Iris pigment epithelial cell (primary cell): ENCODE results near the gene LYPLA2.
A peak's percentile ranks its signal among the peaks of the same experiment; 100 is the strongest.

Experiments
- DNase-seq: peaks from one replicate; pipeline ENCODE4 v3.0.0-alpha.2; 2011; ENCODE audit warnings: low read depth

LYPLA2 gene

GRCh38 chr1:23790696-23791515 is at the start of gene LYPLA2:
Gene LYPLA2 (plus strand): TSS chr1:23791145. CDS start chr1:23792683, 1,538 bp downstream.
- peak; percentile 92 for DNase-seq

- DNase-seq = no peak
These were observed 49.3 kb upstream of the LYPLA2 start for GRCh38 chr1:23741609-23742008.

- no peak for DNase-seq
These were observed 48.2 kb upstream of the LYPLA2 start for GRCh38 chr1:23742670-23743286.

- DNase-seq = peak; percentile 59
These were observed 47.4 kb upstream of the LYPLA2 start, which contains the start of gene ELOA for GRCh38 chr1:23743287-23744152. Gene ELOA (plus strand): TSS chr1:23743471. CDS start chr1:23743504, 33 bp downstream.

GRCh38 chr1:23745515-23745914 is 45.4 kb upstream of the LYPLA2 start:
- peak; percentile 59 for DNase-seq

GRCh38 chr1:23748016-23748415 is 42.9 kb upstream of the LYPLA2 start:
- peak; percentile 55 for DNase-seq

GRCh38 chr1:23751050-23751814 is 39.7 kb upstream of the LYPLA2 start:
- peak; percentile 61 for DNase-seq

- DNase-seq = no peak
These were observed 39.1 kb upstream of the LYPLA2 start for GRCh38 chr1:23751815-23752200.

GRCh38 chr1:23752909-23753308 is 38.0 kb upstream of the LYPLA2 start:
- DNase-seq = no peak

- peak; percentile 84 for DNase-seq
These were observed 34.3 kb upstream of the LYPLA2 start for GRCh38 chr1:23756676-23757075.

GRCh38 chr1:23757812-23758211 is 33.1 kb upstream of the LYPLA2 start:
- no peak for DNase-seq

GRCh38 chr1:23759277-23759676 is 31.7 kb upstream of the LYPLA2 start:
- peak; percentile 49 for DNase-seq

GRCh38 chr1:23763041-23763577 is 27.8 kb upstream of the LYPLA2 start:
- DNase-seq = no peak

- no peak for DNase-seq
These were observed 22.2 kb upstream of the LYPLA2 start for GRCh38 chr1:23768733-23769132.

- DNase-seq = peak; percentile 77
These were observed 18.7 kb upstream of the LYPLA2 start for GRCh38 chr1:23772049-23772853.

- no peak for DNase-seq
These were observed 18.1 kb upstream of the LYPLA2 start for GRCh38 chr1:23772854-23773242.

- no peak for DNase-seq
These were observed 16.6 kb upstream of the LYPLA2 start for GRCh38 chr1:23774174-23774880.

- no peak for DNase-seq
These were observed 14.7 kb upstream of the LYPLA2 start for GRCh38 chr1:23776217-23776616.

GRCh38 chr1:23777979-23778814 is 12.7 kb upstream of the LYPLA2 start, which contains the start of gene PITHD1:
Gene PITHD1 (plus strand): TSS chr1:23778418. CDS start chr1:23778516, 98 bp downstream.
- DNase-seq = peak; percentile 89
